GM23338 (cell line): ENCODE data around the gene APOD. TPM values are rescaled to one million over a fixed set of nuclear protein-coding genes. Genes with fewer than 3 reads are reported as not detected.

Source experiments
- ATAC-seq: fragments of 200-7000 bp; cut with Tn5 transposase; 3 replicates; pipeline ENCODE4 v1.9.1; 2020
- DNase-seq: peaks from one replicate; pipeline ENCODE4 v3.0.0-alpha.2; 2015; ENCODE audit warnings: low spot score
- H2AFZ ChIP-seq: fragments of 200-600 bp; sonication (generic); 2 replicates; pipeline ENCODE4 v1.8.0; 2016; ENCODE audit warnings: antibody characterized with exemption, mild to moderate bottlenecking, moderate library complexity
- H3F3A ChIP-seq: fragments of 200-600 bp; sonication (generic); replicated peaks from 2 replicates; pipeline ENCODE4 v1.8.0; 2017; ENCODE audit warnings: antibody characterized with exemption, mixed run types, low read depth
- H3K27ac ChIP-seq: fragments of 200-600 bp; sonication (generic); 2 replicates; pipeline ENCODE4 v1.6.1; 2016; ENCODE audit warnings: low read depth
- H3K27me3 ChIP-seq: fragments of 200-600 bp; sonication (generic); 2 replicates; pipeline ENCODE4 v1.8.0; 2016; ENCODE audit warnings: mild to moderate bottlenecking, mixed run types, moderate library complexity; ENCODE audit not compliant: insufficient read depth
- H3K36me3 ChIP-seq: fragments of 200-600 bp; sonication (generic); 2 replicates; pipeline ENCODE4 v1.8.0; 2016; ENCODE audit warnings: mild to moderate bottlenecking; ENCODE audit not compliant: insufficient read depth
- H3K4me1 ChIP-seq: fragments of 200-600 bp; sonication (generic); 2 replicates; pipeline ENCODE4 v1.8.0; 2016; ENCODE audit warnings: mild to moderate bottlenecking, moderate library complexity; ENCODE audit not compliant: insufficient read depth
- H3K4me2 ChIP-seq: fragments of 200-600 bp; sonication (generic); 2 replicates; pipeline ENCODE4 v1.7.1; 2017; ENCODE audit warnings: mixed run types
- H3K4me3 ChIP-seq: fragments of 200-600 bp; sonication (generic); 2 replicates; pipeline ENCODE4 v1.6.1; 2016; ENCODE audit warnings: mixed run types
- H3K79me2 ChIP-seq: fragments of 200-600 bp; sonication (generic); replicated peaks from 2 replicates; pipeline ENCODE4 v1.8.0; 2017; ENCODE audit warnings: mild to moderate bottlenecking; ENCODE audit not compliant: insufficient read depth
- H3K9me2 ChIP-seq: fragments of 200-600 bp; sonication (generic); 2 replicates; pipeline ENCODE4 v1.8.0; 2017; ENCODE audit not compliant: insufficient read depth
- H4K20me1 ChIP-seq: fragments of 200-600 bp; sonication (generic); replicated peaks from 2 replicates; pipeline ENCODE4 v1.8.0; 2017; ENCODE audit warnings: mild to moderate bottlenecking; ENCODE audit not compliant: insufficient read depth
- H3K27ac Mint-ChIP-seq: 2 replicates; pipeline ENCODE4 v1.8.0; 2020; ENCODE audit warnings: inconsistent platforms, mild to moderate bottlenecking, moderate library complexity, mixed read lengths
- H3K27me3 Mint-ChIP-seq: 3 replicates; pipeline ENCODE4 v1.8.0; 2022; ENCODE audit warnings: low read depth, mild to moderate bottlenecking, moderate library complexity, mixed read lengths, inconsistent platforms; ENCODE audit not compliant: insufficient read depth, poor library complexity
- H3K36me3 Mint-ChIP-seq: 3 replicates; pipeline ENCODE4 v1.8.0; 2021; ENCODE audit warnings: low read depth, mild to moderate bottlenecking, inconsistent platforms, moderate library complexity, mixed read lengths
- H3K4me1 Mint-ChIP-seq: 3 replicates; pipeline ENCODE4 v1.8.0; 2020; ENCODE audit warnings: mild to moderate bottlenecking, inconsistent platforms, mixed read lengths
- H3K4me3 Mint-ChIP-seq: 3 replicates; pipeline ENCODE4 v1.8.0; 2021; ENCODE audit warnings: moderate library complexity, mild to moderate bottlenecking, inconsistent platforms, mixed read lengths
- H3K9me3 Mint-ChIP-seq: 3 replicates; pipeline ENCODE4 v1.8.0; 2020; ENCODE audit warnings: moderate library complexity, mild to moderate bottlenecking, inconsistent platforms, mixed read lengths
- CREB1 ChIP-seq: fragments of 250-450 bp; sonication (Bioruptor Pico); IDR thresholded peaks from 2 replicates; pipeline ENCODE4 v1.5.0; 2020; ENCODE audit warnings: low read depth, mild to moderate bottlenecking, moderate library complexity
- CTCF ChIP-seq, 2 experiments: fragments of 200-600 bp in 1 of 2; sonication (generic) in 1 of 2; conservative IDR thresholded peaks; 2 replicates each; pipeline versions ENCODE4 v1.5.1 to v1.6.1; 2016 to 2017; ENCODE audit warnings: antibody characterized with exemption in 2 of 2, low read depth in 2 of 2, mild to moderate bottlenecking in 2 of 2, moderate library complexity in 1 of 2
- ETS1 ChIP-seq: IDR thresholded peaks from 2 replicates; pipeline ENCODE4 v1.6.1; 2016; ENCODE audit warnings: antibody characterized with exemption
- EZH2 ChIP-seq: fragments of 200-600 bp; sonication (generic); IDR thresholded peaks from one replicate; pipeline ENCODE4 v1.8.0; 2017; ENCODE audit warnings: antibody characterized with exemption, mild to moderate bottlenecking, low read depth; ENCODE audit not compliant: unreplicated experiment
- JUNB ChIP-seq: IDR thresholded peaks from one replicate; pipeline ENCODE4 v1.6.1; 2016; ENCODE audit warnings: antibody characterized with exemption; ENCODE audit not compliant: unreplicated experiment
- NANOG ChIP-seq: IDR thresholded peaks from 2 replicates; pipeline ENCODE4 v1.6.1; 2016; ENCODE audit warnings: antibody characterized with exemption, borderline replicate concordance
- POLR2AphosphoS5 ChIP-seq: IDR thresholded peaks from 2 replicates; pipeline ENCODE4 v1.6.1; 2016; ENCODE audit warnings: antibody characterized with exemption, low read depth
- REST ChIP-seq: IDR thresholded peaks from one replicate; pipeline ENCODE4 v1.6.1; 2018; ENCODE audit warnings: antibody characterized with exemption; ENCODE audit not compliant: unreplicated experiment
- STAT1 ChIP-seq: IDR thresholded peaks from one replicate; pipeline ENCODE4 v1.6.1; 2016; ENCODE audit warnings: antibody characterized with exemption; ENCODE audit not compliant: unreplicated experiment
- ZNF114 ChIP-seq: fragments of 250-450 bp; sonication (Bioruptor Pico); IDR thresholded peaks from 2 replicates; pipeline ENCODE4 v1.5.0; 2020; ENCODE audit warnings: mild to moderate bottlenecking, moderate library complexity
- ZNF331 ChIP-seq: fragments of 250-450 bp; sonication (Bioruptor Pico); IDR thresholded peaks from 2 replicates; pipeline ENCODE4 v1.5.0; 2020; ENCODE audit warnings: low read depth, mild to moderate bottlenecking, moderate library complexity
- ZNF462 ChIP-seq: fragments of 250-450 bp; sonication (Bioruptor Pico); IDR thresholded peaks from 2 replicates; pipeline ENCODE4 v1.5.0; 2020; ENCODE audit warnings: mild to moderate bottlenecking, moderate library complexity
- polyA plus RNA-seq: library from polyadenylated mRNA; unstranded; fragments of >200 nt; fragmentation: Nextera tagmentation; extraction: Ambion mirVana; gene quantifications from 2 replicates; pipeline ENCODE4 v1.2.1, GENCODE V29; 2016
- total RNA-seq: library from RNA; depleted of rRNA; stranded (reverse); fragments of >200 nt; shearing (Covaris generic); gene quantifications from 2 replicates; pipeline ENCODE4 v1.2.3, GENCODE V29; 2014

APOD gene
- total and polyA plus RNA-seq, 2 experiments from 2014 or later: not detected

GRCh38 chr3:195546130-195546560, 37.6 kb downstream of the APOD start:
- no peaks in the 10 kb centered on the region for H3K36me3 ChIP-seq
- H3K4me3 Mint-ChIP-seq: no peak overlapping the region
- H3K4me3 ChIP-seq: no peak overlapping the region
- no peaks in the 10 kb centered on the region for H3F3A ChIP-seq
- peaks cover 9% of the 10 kb centered on the region; the same call in 1 of the 2 replicates for H4K20me1 ChIP-seq
- peaks cover 12% of the 10 kb centered on the region for H3K79me2 ChIP-seq
- DNase-seq (no peak), ATAC-seq (no peak)
- TF ChIP-seq STAT1 (no peak), CTCF (conservative IDR thresholded peaks at IDR 0.05; ENCODE audit: low read depth in 2 of 2) (no peak), POLR2AphosphoS5 (no peak), REST (no peak), ZNF114 (no peak), CREB1 (CRISPR knock-in tag) (no peak), NANOG (no peak), EZH2 (no peak), ZNF331 (CRISPR knock-in tag) (no peak), ZNF462 (CRISPR knock-in tag) (no peak), JUNB (no peak), ETS1 (no peak)
- peaks cover 48% of the 10 kb centered on the region for H3K4me1 ChIP-seq
- peaks cover 15% of the 10 kb centered on the region for H3K27me3 Mint-ChIP-seq
- H3K4me2 ChIP-seq: no peak overlapping the region
- no peak overlapping the region for H2AFZ ChIP-seq
- H3K27me3 ChIP-seq: peaks cover 33% of the 10 kb centered on the region
- H3K27ac ChIP-seq: no peak overlapping the region
- no peaks in the 10 kb centered on the region for H3K9me2 ChIP-seq
- H3K27ac Mint-ChIP-seq: no peak overlapping the region
- H3K9me3 Mint-ChIP-seq: no peaks in the 10 kb centered on the region
- H3K4me1 Mint-ChIP-seq: peaks cover 47% of the 10 kb centered on the region
- no peaks in the 10 kb centered on the region for H3K36me3 Mint-ChIP-seq
